OCI-M2 (cell line): ENCODE results near the gene NEK10.
"Not testable (repeated sequence)": the region's sequence is repeated elsewhere in the genome, so short reads cannot be mapped to it uniquely, and the experiment has no call there.

Experiments used
- DNase-seq: peaks from one replicate; lab custom pipeline; 2025; ENCODE audit not compliant: unreplicated experiment; lab: John Stamatoyannopoulos, UW

NEK10 gene

DNA sequence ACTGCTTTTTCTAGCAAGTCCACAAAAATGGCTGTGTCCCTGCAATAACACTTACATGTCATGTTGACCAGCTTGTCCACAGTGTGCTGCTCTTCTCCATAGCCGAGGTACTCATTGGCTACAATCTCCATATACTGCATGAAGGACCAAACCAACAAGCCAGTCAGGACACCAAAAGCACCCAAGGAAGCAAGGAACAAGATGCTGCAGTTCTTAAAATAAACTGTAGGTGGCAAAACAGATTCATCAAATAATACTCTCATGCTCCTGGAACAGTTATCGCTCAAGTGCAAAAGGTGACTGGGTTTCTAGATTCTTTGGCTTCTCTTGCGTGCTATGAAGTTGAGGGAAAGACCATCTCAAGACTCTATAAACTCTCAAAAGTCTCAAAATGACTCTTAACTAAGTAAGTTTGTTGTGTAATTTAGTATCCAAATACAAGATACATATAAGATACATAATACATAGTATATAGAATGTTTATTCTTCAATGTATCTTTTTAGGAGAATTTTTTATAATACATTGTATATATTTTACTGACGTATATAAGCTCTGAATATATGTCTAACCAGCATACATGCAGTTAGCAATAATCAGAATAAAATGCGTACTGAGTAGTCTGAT, 57.0 kb downstream of the NEK10 start:
- peak; percentile 29 for DNase-seq

DNA sequence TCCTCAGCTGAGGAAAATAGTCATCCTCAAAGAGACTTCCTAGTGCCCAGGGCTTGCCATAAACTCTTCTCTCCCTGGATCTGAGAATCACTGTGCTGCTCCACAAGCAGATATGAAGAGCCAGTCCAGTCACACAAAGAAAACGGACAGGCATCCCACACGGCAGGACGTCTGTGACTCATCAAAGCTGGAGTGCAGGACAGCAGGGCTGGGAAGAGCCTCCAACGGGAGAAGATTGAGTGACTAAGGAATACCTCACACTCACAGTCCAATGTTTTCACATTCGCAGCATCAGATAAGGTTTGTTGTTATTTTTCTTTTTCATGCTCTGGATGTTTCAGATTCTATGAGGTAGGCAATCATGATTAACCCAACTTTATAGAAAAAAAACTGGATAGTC, 57.8 kb downstream of the NEK10 start:
- no peak for DNase-seq

DNA sequence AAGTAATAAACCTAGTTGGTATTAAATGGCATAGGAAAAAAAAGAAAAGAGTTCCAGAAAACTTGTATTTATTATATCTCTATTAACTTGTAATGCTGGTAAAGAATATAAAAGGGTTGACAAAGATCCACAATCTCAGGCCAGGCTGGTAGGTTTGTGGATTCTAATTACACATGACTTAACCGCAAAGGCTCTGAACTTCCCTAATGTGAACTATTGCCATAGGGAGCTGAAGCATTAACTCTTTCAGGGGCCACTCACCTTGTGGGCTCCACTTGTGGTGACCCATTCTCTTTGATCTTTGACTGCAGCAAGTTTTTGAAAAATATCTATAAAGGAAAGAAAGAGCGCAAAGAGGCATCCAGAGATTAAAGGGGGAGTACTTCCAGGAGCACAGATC, 58.5 kb downstream of the NEK10 start:
- no peak for DNase-seq

DNA sequence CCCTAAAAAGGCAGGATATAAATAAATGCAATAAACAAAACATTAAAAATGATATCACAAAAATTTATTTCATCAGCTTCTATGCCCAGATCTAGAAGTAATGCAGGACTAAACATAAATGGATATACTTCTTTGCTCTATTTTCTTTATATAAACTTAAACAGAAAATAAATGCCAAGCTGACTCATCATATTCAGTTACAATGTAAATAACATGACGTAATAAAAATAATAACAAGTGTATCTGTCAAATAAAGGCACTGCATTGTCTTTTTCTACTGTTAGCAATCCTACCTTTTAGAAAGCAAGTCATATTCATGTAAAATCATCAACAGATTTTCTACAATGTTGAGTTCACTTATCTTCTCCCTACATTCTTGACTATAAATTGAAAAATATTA, 61.6 kb downstream of the NEK10 start:
- DNase-seq = no peak

DNA sequence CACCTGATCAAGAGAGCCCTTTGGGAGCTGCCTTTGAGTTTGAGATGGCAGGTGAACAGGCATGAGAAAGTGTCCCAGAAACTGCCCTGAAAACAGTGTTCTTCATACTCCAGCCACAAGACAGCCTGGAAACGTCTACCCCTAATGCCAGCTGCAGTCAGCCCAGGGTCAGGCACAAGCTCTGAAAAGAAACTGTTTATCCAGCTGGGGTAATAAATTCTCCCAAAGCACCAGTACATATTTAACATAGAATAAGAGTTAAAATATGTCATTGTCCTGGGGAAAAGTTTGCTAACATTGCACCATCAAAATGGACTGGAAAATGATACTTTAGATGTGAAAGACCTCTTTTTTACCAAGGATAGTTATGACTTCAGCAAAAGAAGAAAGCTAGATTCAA, 66.3 kb downstream of the NEK10 start:
- DNase-seq = no peak

DNA sequence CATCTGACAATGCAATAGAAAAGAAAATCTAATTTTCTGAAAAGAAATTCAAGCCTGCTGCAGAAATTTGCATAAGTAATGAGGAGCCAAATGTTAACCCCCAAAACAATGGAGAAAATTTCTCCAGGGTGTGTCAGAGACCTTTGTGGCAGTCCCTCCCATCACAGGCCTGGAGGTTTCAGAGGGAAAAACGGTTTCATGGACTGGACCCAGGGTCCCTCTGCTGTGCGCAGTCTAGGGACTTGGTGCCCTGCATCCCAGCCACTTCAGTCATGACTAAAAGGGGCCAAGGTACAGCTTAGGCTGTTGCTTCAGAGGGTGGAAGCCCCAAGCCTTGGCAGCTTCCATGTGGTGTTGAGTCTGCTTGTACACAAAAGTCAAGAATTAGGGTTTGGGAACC, 70.2 kb downstream of the NEK10 start:
- not testable (repeated sequence) for DNase-seq

DNA sequence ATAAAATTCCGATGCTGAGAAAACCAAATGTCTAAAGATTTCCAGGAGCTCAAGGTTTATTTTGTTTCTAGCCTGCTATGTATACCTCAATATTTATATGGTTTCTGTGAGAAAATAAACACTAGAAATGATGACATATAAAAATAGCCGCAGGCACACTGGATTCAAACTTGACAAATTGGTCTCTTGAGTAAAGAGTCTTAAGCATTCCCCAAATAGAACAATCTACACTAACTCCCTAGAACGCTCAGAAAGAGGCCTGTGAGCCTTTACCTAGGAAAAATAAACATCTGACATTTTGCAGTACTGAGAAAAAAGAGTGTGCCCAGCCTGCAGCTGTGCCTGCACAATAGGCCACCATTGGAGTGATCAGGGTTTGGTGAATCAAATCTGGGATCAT, 75.2 kb downstream of the NEK10 start:
- DNase-seq = no peak

DNA sequence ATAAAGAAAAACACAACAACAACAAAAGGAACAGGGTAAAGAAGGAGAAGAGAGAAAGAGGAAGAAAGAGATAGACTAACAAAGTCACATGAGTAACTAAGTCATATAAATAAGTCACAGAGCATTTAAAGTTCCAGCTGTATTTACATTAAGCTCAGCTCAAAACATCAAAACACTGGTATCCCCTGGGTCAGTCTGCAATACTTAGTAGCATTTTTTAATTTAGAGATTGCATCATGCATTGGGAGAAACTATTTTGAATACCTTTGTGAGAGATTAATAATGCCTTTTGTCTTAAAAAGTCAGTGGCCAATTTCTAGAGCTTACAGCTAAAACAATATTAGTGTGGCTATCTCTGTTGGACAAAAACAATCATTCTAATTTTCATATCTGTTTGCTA, 78.4 kb downstream of the NEK10 start:
- no peak for DNase-seq

DNA sequence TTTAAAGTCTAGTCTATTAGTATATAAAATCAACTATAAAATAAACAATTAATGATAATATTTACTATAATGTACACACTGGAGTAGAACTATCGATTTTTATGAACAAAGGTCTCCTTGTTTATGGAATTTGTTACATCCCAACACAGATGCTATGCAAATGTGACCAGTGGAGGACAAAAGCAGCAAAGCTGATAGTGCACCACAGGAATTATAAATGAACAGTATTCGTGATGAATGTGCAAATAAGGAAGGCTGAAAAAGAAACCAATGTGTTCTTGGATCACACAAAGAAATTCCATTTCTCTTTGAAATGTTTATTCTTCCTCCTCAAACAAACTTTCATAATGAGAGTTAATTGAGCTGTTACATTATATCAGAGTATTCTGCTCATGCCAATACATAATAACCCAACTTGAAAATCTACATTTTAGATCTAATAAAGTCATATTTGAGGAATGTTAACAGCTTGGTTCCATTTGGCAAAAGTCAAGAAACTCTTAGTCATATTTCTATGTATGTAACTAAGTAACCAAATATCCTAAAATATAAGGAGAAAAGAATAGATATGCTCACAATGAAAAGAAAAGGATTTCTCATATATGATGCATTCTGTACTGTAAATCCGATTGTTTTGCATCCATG, 79.3 kb downstream of the NEK10 start:
- no peak for DNase-seq

DNA sequence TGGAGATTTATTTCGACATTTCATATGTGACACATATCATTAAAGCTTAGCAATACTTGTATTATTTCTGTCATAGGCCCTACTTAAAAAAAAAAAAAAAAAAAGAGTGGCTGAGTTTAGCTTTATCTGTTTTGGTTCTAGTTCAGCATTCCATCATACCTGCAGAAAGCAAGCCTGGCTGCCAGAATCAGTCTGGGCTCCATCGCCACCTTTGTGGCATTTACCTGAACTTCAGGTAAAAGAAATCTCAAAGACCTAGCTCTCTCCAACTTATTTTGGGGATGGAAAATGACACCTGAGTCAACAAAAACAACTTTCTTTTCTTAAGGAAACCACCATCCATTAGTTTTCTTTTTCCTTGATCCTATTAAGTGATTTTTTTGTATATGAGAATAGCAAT, 82.1 kb downstream of the NEK10 start:
- no peak for DNase-seq

DNA sequence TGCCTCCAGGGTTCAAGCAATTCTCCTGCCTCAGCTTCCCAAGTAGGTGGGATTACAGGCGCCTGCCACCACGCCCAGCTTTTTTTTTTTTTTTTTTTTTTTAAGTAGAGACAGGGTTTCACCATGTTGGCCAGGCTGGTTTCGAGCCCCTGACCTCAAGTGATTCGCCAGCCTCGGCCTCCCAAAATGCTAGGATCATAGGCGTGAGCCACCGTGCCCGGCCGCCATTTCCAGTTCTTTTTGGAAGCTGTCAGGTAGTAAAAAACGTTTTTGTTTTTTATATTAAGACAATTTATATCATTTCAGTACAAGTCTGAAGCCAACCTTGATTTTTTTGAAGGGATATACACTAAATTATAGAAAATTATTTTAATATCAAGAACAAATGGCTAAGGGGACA, 82.7 kb downstream of the NEK10 start:
- DNase-seq = not testable (repeated sequence)

DNA sequence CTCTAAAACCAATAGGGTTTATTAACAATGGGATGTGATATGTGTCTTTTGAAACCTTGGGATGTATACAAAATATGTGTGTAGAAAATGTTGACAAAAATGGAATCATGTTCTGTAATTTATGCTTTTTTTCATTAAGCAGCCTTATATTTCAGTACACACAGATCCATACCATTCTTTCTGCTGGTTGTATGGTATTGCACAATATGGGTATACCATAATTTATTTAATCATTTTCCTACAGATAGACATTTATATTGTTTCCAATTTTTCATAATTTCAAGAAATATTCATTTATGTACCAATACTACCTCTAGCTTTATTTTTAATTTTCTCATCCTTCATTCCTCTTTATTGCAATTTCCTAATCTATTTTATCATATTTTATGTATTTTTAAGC, 83.5 kb downstream of the NEK10 start:
- DNase-seq = no peak

DNA sequence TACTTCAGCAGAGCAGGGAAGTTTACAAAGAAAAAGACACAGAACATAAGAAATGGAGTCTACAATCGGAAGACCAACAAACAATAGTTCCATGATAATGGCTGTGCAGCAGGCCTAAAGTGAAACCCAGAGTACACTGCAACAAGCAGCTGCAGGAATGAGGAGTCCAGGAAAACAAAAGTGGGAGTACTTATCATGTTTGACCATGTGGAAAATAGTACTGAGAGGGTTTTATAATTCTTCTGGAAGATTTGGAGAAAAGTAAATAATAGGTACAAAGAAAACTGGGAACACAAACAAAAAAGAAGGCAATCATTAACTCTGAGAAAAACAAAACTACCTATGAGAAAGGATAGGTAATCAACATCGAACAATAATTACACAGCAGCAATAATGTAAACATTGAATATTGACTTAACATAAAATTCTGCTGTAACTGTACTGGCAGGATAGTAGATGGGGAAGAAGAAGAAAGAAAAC, 87.5 kb downstream of the NEK10 start:
- no peak for DNase-seq

DNA sequence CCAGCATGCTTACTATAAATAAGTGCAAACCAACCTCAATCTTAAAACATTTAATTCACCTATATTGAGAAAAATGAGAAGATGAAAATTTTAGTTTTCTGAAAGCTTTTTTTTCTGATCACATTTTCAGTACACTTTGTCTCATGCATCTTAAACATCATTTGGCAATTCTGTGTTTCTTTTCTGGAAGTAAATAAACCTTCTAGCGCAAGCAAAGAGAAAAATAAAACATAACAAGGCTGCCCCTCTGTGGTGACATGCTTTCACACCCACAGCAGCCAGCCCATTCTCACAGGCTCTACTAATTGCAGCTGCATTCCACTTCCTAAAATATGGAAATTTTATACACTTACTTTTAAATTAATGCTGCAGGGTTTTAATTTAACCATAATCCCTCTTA, 90.1 kb downstream of the NEK10 start:
- DNase-seq = no peak

DNA sequence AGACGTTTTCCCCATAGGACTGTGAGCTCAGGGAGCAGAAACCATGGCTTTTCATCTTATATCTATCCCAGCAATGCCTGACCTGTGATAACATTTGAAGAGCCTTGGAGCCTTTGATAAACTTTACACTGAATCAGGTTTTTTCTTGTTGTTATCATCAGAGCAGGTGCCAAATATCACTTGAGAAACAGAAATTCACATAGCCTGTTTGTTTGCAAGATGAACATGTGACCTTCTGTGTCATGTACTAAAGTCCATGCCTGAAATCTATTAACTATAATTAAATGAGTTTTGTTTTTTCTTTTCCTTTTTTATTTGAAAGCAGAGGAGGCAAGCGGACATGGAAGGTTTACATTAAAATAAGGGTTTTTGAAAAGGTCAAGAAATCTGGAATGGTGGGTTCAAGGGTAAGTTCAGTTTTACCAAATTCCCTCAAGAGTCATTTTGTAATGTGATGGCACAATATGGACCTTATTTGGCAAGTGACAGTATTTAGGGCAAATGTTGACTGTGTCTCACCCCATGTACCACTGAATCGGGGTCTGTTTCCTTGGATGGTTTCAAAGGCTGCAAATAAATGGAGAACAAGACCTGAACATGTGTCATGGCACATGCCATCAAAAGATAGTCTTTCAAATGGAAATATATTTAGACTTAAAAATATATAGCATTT, 90.7 kb downstream of the NEK10 start:
- DNase-seq = no peak

DNA sequence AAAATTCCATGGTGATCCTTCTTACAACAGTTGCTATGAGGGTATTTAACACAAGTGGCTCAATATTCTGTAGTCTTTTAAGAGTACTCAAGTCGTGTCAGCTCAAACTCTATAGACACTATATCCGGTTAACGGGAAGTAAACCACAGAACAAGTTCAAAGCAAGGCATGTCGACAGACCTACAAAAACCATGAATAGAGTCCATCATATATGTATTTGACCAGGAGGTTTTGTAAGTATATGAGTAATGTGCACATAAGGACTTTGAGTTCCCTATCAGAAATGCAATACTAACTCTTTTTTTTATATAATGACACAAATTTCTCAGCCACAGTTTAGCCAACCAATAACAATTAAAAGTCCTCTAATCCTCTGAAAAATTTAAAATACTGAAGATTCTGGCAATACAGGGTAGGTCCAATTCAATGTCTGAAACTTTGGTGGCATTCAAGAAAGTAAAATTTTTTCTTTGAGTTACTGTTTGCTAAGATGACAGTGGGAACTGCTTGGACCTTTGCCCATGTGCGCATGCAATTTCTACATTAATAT, 93.7 kb downstream of the NEK10 start:
- no peak for DNase-seq

DNA sequence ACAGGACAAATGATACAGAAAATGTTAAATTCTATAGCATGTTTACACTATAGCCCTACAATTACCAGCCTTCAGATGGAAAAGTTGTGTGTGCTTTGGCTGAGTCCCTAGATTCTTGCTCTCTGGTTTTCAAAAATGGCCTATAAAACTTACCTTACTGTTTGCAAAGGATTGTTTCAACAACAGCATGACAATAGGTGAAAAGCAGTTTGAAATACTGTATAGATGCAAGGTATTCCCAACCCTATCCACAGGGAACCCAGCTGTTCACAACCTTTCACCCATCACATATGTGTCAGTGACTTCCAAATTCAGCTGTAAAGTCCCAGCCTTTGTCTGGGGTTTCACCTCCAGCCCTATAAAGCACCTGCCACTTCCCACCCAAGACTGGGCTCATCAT, 97.3 kb downstream of the NEK10 start:
- no peak for DNase-seq

DNA sequence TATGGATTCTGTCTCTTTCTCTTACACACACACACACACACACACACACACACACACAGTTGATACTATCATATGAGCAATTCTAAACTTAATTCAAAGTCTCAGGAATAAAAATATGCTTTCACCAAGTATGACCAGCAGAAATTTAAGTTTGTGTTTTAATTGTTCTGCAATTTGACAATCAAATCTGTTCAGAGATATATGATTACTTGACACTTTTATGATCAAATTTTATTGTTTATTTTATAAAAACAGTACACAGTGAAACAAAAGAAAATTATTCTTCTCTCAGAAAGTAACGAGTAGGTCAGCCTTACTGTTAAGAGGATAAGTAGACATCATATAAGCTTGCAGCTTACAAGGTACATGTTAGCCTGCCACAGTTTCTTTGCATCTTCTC, 114.3 kb downstream of the NEK10 start:
- DNase-seq = no peak

DNA sequence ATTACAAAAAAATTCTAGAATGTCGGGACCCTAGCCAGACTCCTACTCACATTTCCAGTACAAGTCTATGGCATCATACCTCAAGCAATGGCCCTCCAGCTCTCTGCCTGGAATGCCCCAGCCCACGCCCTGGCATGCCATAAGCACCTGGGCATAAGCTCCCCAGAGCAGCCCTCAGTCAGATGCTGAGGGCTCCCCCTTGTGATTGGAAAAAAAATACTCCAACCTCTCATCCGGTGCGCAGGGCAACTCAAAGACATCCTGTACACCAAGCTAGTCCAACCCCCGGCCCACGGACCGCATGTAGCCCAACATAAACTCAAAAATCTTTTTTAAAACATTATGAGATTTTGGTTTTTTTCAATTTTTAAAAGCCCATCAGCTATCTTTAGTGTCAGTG, 115.4 kb downstream of the NEK10 start:
- DNase-seq = no peak

DNA sequence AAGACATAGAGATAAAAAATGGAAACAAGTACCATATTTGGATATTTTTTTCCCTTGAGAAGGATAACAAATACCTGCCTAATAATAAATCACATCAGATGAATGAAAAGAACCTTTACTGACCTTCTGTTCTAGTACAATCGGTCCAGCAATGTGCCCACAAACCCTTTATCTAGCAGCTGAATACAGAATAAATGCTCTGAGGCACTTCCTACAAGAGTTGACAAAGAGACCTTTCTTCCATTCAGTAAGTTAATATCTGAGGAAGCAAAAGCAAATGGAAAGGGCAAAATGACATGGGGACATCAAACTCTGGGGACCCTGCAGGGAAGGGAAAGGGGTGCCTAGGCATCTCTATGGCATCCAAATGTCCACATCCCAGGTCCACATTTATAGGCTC, 115.8 kb downstream of the NEK10 start:
- no peak for DNase-seq

DNA sequence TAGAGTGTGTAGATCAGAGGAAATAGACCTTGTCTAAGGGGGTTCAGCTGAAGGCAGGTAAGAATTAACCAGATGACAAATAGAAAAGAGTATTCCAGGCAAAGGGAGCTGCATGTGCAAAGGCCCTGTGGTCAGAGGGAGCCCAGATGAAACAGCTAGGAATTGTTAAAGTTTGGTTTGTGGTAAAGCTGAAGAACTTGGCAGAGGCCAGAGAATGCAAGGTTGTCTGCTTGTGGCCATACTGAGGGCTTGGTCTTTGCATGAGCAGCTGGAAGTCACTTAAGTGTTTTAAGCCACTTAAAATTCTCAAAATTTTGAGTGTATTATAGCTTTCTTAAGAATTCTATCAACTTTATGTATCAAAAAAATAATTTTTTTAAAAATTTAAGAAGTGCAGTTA, 116.5 kb downstream of the NEK10 start:
- no peak for DNase-seq

DNA sequence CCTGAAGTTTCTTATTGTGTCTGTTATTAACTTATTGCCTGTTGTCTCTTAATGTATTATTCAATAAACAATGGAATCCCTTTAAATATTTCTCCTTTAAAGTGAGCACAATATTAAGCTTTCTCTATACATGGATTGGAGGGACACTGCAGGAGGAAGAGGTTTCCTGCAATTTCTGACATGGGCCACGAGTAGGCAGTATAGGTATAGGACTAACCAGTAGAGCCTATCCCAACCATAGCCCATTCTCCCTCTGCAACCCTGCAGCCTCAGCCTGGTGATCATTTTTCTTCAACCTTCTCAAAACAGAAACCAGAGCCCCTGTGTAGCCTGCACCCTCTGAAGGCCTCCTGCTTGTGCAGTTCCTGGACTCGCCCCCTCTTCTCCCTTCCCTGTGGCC, 124.8 kb downstream of the NEK10 start:
- DNase-seq = no peak
